ENCODE measurements around the gene BIN1.

Gene BIN1

DNA sequence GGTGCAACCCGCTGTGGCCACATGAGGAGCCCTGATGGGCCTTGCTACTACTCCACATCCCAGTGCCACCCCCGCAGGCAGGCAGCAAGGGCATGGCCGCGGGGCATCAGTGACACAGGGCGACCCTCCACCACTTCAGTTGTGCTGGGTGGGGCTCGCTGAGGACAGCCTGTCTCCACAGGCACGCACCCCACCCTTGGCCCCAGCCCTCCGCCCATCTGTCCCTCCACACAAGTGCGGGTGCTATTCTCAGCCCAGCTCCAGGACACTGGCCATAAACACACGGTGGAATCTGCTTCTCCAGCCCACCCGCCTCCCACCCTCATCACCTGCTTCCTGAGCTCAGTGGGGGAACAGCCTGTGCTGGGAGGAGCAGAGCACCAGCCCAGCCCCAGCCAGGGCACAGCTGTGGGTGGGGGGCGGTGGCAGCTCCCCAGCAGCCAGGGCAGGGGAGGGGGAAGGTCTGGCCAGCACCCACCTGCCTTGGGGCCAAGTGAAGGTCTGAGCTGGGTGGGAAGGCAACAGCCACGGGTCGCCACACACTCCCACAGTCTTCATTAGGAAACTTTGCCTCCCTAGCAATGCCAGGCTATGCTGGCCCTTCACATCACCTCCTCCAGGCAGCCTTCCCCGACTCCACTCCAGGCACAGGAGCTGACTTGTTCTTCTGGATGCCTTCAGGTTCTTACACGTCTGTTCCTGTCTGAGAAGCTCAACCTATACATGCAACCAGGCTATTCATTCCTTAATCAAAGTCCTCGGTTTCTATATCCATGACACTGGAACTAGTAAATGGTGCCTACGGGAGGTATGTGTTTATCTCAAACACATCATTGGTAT, 16.5 kb downstream of the BIN1 start:
- TF ChIP-seq, protein P1, sequence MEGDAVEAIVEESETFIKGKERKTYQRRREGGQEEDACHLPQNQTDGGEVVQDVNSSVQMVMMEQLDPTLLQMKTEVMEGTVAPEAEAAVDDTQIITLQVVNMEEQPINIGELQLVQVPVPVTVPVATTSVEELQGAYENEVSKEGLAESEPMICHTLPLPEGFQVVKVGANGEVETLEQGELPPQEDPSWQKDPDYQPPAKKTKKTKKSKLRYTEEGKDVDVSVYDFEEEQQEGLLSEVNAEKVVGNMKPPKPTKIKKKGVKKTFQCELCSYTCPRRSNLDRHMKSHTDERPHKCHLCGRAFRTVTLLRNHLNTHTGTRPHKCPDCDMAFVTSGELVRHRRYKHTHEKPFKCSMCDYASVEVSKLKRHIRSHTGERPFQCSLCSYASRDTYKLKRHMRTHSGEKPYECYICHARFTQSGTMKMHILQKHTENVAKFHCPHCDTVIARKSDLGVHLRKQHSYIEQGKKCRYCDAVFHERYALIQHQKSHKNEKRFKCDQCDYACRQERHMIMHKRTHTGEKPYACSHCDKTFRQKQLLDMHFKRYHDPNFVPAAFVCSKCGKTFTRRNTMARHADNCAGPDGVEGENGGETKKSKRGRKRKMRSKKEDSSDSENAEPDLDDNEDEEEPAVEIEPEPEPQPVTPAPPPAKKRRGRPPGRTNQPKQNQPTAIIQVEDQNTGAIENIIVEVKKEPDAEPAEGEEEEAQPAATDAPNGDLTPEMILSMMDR (IDR thresholded peaks at IDR 0.05; ENCODE audit: low read depth, low read length) = no peak

DNA sequence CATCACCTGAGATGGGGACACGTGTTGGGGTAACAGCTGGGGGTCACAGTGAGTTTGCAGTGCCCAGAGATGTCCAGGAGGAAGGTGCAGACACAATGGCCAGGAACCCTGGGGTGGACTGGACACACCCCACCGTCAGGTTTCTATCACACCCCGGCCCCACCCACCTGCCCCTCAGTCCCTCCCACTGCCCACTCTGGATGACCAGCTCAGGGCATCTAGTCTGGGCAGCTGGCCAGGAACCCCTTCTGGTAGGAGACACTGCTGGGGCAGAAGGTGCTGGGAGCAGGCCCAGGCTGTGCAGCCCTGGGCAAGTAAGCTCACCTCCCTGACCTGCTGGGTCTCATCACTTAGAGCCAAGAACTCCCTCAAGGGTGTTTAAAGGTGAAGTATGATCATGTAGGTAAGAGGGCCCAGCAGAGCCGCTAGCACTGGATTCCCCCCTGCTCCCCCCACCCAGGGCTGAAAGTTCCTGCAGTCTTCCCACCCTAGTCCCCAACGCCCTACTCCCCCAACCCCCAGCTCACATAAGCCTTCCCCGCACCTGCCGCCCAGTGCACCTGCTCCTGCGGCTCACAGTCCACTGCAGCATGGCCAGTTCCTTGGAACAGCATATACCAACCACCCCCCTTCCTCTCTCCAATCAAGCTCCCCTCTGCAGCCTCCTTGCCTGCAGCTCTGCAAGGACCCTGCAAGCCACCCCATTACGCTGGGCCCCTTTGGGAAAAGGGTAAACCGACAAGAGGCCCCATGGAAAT, 17.3 kb downstream of the BIN1 start:
- DNase-seq (ENCODE audit: extremely low read depth, low read depth) = no peak
- TF ChIP-seq, protein P1 (IDR thresholded peaks at IDR 0.05; ENCODE audit: low read depth, low read length) = no peak

More for the DNA sequence above, 16.5 kb downstream of the BIN1 start:
- DNase-seq (ENCODE audit: extremely low read depth, low read depth) = no peak

DNA sequence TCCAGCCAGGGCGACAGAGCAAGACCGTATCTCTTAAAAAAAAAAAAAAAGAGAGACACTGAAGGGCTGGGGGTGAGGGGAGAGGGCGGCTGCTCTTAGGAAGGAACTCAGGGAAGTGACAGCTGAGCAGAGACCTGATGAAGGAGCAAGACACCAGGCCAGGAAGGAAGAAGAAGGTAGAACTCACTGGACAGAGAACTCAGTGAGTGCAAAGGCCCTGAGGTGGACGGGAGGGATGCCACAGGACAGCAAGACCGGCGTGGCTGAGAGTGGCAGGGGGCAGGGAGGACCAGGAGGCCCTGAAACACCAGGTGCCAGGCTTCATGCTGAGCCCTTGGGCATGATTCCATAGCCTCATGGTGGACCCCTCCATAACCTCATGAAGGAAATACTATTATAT, 18.2 kb downstream of the BIN1 start:
- TF ChIP-seq, protein P1 (IDR thresholded peaks at IDR 0.05; ENCODE audit: low read depth, low read length) = no peak
- DNase-seq (ENCODE audit: extremely low read depth, low read depth) = no peak

DNA sequence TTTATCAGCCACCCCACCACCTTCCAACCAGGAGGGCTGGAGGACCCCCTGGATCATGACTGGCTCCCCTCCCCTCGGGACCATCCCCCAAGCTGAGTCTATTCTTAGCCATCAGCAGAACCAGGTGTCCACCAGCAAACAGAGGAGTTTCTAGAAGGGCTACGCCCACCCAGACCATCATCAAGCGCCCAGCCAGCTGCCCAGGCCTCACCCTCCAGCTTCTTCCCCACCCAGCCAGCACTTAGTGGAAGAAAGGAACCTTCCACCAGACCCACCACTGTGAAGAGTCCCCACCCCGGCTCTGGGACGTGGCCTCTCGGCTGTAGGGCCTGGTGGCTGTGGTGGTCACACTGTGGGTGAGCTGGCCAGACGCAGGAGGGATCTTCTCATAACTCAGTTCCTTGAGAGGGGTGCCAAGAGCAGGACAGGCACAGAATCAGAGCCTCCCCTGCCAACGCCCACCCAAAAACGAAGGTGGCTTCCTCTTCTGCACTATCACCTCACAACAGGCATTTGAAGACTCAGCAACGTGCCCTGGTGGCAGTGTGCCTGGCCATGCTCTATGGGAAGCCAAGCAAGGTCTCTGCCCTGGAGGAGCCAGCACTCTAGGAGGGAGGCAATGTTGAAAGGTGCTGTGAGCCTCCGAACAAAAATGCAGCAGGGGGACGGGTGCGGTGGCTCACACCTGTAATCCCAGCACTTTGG, 19.0 kb downstream of the BIN1 start:
- no peak for DNase-seq (ENCODE audit: extremely low read depth, low read depth)
- TF ChIP-seq, protein P1 (IDR thresholded peaks at IDR 0.05; ENCODE audit: low read depth, low read length) = no peak

DNA sequence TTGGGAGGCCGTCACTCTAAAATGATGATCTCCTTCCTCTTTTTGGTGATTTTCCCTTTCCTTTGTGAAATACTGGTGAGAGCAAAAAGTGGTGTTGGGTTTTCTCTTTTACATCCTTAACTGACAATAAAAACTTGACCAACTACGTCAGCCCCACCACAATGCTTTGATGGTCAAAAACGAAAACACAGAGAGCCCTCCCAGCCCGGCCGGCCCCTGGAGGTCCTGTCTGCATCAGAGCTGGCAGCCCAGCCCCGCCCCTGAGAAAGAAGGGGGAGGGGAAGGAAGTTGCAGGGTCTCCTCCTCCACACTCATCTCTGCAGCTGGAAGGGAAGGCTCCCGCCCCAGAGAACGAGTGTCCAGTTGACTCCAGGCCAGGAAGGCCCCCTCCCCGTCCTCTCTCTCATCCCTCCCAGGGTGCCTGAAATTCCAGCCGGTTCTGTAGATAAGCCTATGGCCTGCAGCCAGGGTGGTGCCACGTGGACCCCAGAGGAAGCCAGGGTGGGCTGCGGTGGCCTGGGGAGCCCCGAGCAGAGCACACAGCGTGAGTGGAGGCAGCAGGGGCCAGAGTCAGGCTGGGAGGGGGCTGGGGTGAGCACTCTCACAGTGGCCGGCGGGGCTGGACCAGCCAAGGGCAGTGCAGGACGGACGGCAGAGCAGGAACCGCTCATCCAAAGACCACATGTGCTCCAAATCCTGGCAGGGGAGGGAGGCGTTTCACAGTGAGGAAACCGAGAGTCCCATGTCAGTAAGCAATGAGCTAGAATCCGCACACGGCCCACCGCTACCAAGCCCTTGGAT, 19.8 kb downstream of the BIN1 start:
- TF ChIP-seq, protein P1 (IDR thresholded peaks at IDR 0.05; ENCODE audit: low read depth, low read length) = no peak
- no peak for DNase-seq (ENCODE audit: extremely low read depth, low read depth)

DNA sequence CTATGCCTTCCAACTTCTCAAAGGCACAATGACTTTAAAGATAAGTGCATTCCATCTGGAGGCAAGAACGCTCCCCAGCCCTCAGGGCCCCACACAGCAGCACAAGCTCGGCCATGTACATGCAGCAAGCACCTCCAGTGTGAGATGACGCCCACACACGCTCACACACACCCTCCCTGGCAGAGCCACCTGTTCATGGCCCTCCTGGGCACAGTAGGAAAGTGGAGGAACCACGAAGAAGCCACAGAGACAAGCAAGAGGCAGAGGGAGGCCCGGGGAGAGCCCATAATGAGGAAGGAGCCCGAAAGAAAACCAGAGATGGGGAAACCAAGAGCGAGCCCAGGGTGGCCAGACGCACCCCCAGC, 21.7 kb downstream of the BIN1 start:
- TF ChIP-seq, protein P1 (IDR thresholded peaks at IDR 0.05; ENCODE audit: low read depth, low read length) = no peak
- DNase-seq (ENCODE audit: extremely low read depth, low read depth) = no peak
